NCI-H1694 treated with DMSO at 0.1 percent for 48 hours (cell line): Measurements from ENCODE around the gene TMCC2.

Source experiments
- DNase-seq: peaks from one replicate; lab custom pipeline; 2025; lab: John Stamatoyannopoulos, UW

TMCC2 gene

DNA sequence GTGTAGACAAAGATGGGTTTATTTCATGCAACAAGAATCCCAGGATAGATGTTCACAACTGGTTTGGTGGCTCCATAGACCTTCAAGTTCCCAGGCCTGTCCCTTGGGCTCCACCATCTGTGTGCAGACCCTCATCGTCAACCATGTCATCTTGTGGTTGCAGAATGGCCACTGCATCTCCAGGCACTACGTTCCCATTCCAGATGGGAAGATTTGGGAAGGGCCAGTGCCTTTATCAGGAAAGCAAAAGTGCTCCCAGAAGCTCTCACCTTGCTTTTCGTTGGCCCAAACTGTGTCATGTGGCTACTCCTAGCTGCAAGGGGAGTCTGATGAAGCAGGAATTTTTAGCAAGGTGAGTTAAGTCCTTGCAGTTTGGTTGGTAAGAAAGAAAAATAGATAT, 12.8 kb downstream of the TMCC2 start:
- no peak for DNase-seq

DNA sequence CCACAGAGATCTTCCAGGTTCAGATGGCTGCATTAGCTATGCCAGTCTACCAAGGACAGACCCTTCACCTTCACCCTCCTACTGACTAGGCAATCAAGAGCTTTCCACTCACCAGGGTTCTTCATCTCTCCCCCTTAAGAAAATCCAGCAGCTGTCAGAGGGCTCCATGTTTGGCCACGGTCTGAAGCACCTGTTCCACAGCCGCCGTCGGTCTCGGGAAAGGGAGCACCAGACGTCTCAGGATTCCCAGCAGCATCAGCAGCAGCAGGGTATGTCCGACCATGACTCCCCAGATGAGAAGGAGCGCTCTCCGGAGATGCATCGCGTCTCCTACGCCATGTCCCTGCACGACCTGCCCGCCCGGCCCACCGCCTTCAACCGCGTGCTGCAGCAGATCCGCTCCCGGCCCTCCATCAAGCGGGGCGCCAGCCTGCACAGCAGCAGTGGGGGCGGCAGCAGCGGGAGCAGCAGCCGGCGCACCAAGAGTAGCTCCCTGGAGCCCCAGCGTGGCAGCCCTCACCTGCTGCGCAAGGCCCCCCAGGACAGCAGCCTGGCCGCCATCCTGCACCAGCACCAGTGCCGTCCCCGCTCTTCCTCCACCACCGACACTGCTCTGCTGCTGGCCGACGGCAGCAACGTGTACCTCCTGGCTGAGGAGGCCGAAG, 13.8 kb downstream of the TMCC2 start:
- DNase-seq, result no peak

GRCh38 chr1:205243350-205244191, 15.8 kb downstream of the TMCC2 start:
- DNase-seq, result no peak

DNA sequence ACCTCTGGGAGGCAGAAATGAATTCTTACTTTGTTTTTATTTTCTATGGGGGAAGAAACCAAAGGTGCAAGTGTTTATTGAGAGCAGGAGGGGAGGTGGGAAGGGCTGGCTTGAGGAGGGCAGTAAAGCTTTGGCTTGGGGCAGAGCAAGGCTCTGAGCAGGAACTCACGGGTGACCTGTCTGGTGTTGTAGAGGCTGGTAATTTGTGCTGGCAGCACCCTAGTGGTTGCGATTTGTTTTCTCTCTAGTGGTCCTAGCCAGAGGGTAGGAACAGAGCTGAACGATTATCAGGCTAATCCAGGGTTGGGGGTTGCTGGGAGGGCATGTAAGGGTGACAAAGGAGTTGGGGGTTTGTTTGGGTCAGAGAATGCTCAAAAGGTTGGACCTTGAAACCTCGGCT, 16.6 kb downstream of the TMCC2 start:
- no peak for DNase-seq

GRCh38 chr1:205245096-205245495, 17.4 kb downstream of the TMCC2 start:
- no peak for DNase-seq

GRCh38 chr1:205246351-205247119, 18.8 kb downstream of the TMCC2 start:
- no peak for DNase-seq

DNA sequence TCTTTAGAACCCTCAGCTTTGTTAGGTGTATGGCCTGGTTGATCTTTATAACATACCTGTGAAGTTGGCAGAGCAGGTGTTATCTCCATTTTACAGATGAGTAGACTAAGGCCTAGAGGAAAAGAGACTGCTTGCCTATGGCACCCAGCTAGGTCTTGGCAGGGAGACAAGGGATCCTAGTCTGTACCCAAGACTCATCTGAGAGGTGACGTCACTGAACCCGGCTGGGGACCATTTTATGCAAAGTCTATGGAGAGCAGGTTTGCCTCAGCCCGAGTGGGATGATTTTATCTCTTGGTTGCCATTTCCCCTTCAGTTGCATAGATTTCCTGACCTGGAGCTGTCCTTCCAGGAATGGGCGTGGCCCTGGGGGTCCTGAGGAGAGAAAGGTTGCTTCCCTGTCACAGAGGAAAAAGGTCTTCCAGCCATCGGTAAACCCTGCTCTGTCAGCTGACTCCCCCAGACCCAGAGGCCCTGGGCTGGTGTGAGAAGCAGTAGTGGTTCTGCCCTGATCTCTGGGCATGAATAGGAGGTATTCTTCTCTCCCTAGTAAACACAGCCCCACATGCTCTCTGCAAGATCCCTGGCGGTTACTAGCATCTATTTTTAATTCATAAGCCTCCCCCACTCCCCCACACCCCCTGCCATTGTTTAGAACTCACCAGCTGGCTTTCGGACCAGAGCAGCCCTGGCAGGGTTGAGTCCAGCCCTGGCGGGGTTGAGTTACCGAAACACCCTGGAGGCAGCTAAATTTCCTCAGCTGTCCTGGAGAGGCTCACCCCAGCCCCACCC, 19.6 kb downstream of the TMCC2 start:
- no peak for DNase-seq

DNA sequence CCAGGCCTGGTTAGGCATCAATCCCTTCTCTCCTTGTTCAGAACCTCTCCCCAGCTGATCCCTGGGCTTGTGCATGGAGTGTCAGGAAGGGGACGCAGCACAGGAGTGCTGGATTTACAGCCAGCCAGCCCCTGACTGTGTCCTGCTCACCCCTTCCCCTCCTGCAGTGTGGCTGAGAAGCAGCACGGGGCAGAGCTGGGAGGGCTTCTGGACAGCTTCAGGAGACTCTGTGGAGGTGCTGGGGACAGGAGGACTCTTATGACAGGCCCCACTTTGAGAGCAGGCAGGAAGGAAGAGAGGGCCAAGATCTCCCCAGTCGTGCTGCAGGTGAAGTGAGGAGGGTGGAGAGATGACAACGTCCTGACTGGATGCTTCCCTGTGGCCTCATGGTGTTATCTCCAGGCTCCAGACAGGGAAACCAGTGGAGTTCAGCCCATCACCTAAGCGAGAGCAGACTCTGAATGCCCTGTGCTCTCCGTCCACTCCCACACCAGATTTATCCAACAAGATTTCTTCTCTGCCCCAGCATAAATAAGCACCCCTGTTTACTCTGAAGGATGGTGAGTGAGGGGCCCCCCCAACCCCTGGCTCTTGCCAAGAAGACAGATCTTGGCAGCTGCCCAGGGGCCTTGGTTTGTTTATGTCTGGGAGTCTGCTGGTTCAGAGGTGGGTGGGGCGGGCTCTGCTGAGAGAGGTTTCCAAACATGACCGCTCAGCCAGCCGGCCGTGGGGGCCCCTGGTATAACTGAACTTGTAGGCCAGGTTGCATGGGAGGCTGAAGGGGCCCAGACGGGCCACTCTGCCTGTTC, 21.3 kb downstream of the TMCC2 start:
- no peak for DNase-seq

DNA sequence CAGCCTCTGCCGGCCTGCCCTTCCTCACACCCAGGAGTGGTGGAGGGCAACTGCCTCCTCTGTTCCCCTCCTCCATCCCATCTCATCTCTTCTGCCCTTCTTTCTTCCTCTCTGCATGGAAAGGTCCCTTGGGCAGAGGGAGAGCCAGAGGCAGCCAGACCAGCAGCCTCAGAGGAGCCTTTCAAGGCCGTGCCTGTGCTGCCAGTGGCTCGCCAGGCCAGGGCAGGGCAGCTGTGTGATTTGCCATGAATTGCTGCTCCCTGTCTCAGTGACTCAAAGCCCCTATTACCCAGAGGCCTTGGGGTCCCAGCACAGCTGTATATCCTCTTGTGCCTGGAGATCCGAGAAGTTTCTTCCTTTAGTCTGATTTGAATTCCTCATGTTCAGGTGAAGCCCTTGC, 21.9 kb downstream of the TMCC2 start:
- no peak for DNase-seq

DNA sequence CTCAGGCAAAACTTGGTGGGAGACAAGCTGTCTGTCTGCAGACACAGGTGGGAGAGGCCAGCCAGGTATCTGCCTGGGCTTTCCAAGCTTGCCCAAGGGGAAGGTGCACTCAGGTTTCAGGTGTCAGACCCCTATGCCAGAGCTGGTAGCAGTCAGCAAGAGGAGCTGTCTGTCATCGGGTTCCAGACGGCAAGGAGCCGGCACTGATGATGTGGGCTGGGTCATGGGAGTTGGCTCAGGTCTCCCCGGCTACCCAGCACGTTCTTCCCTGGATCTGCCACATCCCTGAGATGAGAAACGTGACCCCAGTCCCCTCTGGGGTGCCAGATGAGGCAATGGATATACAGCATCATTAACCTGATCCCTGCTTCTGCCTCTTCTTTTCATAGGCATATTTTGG, 23.0 kb downstream of the TMCC2 start:
- DNase-seq, result no peak

DNA sequence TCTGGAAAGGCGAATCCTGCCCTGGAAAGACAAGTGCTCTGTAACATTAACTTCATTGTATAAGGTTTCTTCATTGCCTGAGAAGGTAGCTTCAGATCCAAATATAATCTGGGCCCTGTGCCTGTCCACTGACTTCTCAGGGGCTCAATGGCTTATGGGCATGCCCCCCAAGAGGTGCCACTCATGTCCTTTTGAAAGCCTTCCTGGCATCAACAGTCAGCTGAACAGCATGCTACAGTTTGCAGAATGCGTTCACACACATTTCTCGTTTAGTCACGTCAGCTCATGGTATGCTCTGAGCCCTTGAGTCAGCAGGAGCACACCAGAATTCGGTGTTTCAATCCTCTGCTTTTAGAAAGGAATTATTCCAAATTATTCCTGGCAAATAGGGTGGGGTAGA, 23.8 kb downstream of the TMCC2 start:
- DNase-seq, result no peak

GRCh38 chr1:205255941-205256780, 28.4 kb downstream of the TMCC2 start:
- DNase-seq, result peak; percentile 77

DNA sequence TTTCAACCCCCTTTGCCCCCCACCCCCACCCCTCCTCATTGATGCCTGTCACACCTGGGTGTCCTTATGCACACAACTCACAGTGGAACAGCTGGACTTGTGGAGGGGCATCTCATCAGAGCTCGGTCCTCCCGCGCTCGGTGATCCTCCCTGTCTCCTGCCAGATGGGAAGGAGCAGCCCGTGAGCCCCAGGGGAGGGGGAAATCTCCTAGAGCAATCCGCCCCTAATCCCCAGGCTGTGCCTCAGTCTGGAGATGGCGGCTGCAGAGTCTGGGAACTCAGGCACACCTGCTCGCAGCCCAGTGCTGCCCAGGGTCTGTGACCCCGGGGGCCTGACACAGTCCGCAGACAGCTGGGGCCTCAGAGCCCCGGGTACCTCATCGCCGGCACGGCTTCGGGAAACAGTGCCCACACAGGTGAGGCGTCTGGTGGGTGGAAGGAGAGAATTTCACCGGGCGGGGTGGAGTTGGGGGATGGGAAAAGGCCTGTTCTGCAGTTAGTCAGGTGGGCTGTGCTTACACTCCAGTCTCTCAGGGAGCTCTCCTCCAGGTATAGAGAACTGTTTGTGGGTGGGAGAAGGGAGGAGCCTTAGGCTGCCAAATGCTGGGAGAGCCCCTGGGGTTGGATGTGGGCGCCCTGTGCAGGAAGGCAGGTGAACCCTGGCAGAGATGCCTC, 29.3 kb downstream of the TMCC2 start:
- DNase-seq, result no peak

GRCh38 chr1:205257735-205258134, 30.0 kb downstream of the TMCC2 start:
- no peak for DNase-seq

DNA sequence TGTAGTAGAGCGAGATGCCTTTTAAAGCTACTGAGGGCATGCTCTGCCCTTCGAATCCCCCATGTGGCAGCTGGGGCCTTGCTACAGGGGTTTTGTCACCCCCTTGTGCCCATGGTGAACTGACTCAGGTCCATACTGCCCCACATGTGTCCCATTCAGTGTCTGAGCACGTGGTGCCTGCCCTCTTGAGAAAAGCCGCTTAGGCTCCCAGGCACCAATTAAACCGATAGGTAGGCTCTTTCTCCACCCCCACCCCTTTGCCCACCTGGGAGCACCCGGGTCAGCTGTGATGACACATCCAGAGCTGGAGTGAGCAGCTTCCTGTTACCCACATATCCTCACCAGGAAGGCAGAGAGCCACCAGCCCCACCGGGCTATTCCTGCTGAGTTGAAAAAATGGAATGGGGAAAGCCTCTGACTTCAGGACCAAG, 30.5 kb downstream of the TMCC2 start:
- no peak for DNase-seq

DNA sequence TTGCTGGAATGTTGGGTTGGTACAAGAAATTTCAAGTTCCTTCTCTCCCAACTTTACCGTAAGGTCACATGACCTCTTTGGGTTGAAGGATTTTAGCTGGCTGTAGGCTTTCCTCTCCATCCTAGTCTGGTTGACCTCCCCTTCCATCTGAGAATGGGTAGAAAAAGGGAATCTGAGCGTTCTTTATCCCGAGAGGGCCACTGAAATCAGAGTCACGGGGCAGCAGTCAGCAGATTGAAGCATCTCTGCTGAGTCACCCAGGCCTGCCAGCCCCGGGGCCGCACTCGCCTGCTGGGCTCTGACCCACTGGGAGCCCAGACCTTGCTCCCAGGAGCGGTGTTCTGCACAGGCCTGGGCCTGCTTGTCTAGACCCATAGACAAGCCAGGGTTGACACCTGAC, 31.0 kb downstream of the TMCC2 start:
- DNase-seq, result no peak

DNA sequence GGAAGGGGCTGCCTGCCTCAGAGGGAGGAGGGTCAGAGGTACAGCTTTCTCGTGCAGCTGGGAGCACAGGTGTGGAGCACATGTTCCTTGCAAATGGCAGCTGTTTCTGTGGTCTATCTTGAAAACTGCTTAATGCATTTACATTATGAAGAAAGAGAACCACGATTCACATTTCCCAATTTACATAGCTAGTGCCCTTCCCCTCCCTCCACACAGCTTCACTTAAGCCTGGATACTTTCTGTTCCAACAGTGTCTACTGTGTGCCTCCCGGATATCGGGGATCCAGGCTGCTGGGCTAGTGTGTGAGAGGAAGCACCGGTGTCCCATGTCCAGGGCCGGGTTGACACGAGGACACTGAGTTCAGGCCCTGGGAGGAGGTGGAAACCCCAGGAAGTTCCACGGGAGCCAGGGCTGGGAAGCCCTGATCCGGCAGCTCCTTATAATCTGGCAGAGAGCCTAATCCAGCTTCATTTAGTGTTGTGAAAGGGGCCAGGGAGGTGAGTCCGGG, 31.6 kb downstream of the TMCC2 start:
- no peak for DNase-seq

DNA sequence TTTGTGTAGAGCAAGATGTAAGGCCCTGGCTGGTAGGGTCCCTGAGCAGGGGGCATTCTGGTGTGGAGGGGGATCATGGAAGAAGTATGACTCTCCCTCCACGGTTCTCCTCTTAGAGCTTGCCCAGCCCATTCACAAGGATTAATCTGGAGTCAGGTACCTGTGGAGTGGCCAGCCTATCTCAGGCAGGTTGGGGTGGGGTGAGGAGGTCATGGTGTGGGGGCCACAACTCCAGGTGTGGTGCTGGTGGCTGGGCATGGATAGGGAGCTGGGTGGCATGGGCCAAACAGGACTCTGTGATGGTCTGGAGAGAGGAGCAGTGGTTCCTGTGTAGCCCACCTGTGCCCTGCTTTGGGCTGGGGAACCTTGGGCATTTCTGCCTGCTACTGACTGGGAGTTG, 32.3 kb downstream of the TMCC2 start:
- DNase-seq, result no peak

DNA sequence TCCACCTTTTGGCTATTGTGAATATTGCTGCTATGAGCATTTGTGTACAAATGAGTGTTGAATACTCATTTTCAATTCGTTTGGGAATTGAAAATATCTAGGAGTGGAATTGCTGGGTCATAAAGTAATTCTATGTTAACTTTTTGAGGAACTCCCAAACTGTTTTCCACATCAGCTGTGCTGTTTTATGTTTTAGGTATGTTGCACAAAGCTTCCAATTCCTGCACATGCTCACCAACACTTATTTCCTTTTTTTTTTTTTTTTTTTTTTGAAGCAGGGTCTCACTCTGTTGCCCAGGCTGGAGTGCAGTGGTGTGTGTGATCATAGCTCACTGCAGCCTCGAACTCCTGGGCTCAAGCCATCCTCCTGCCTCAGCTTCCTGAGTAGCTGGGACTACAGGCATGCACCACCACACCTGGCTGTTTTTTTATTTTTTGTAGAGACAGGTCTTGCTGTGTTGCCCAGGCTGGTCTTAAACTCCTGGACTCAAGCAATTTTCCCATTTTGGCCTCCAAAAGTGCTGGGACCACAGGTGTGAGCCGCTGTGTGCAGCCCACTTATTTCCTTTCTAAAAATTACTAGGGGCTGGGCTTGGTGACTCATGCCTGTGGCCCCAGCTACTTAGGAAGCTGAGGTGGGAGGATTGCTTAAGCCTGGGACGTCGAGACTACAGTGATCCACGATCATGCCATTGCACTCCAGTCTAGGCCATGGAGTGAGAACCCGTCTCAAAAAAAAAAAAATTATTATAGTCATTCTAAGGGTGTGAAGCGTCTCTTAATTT, 33.4 kb downstream of the TMCC2 start:
- DNase-seq, result no peak
